NCI-H524 treated with DMSO at 0.1 percent for 48 hours (cell line): Measurements from ENCODE around the gene CWC27.
A peak's percentile ranks its signal among the peaks of the same experiment; 100 is the strongest.

Experiments
- DNase-seq: peaks from one replicate; lab custom pipeline; 2025; lab: John Stamatoyannopoulos, UW

Gene CWC27, protein sequence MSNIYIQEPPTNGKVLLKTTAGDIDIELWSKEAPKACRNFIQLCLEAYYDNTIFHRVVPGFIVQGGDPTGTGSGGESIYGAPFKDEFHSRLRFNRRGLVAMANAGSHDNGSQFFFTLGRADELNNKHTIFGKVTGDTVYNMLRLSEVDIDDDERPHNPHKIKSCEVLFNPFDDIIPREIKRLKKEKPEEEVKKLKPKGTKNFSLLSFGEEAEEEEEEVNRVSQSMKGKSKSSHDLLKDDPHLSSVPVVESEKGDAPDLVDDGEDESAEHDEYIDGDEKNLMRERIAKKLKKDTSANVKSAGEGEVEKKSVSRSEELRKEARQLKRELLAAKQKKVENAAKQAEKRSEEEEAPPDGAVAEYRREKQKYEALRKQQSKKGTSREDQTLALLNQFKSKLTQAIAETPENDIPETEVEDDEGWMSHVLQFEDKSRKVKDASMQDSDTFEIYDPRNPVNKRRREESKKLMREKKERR

DNA sequence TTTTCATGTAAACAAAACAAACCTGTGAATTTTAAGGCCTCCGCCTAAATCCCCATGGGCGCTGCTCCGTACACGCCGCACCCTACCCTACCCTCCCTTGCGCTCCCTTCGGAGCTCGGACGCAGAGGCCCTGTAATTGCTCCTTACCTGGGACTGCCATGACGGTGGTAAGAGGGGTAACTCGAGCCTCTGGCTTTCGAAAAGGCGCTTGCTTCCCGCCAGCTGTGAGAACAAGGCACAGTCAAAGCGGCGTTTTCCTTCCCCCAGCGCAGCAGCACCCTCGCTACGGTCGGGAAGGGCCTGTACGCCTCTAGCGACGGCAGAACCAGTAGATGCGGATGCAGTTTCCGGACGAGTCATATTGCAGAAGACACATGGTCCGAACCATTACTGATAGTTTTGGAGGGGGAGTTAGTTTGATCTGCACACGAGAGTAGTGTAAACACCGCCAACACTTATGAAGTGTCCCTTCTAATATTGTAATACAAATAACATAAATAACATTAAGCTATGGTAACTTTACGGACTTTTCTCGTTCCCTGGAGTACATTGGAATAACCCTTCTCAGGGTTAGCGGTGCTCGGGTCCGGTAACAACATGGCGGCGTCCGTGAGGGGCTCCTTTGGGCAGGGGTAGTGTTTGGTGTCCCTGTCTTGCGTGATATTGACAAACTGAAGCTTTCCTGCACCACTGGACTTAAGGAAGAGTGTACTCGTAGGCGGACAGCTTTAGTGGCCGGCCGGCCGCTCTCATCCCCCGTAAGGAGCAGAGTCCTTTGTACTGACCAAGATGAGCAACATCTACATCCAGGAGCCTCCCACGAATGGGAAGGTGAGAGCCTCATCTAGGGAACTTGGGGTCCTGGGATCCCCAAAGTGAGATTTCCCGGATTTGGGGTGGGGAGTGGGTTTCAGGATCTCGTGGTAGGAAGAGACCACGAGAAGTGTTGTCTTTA is at the start of gene CWC27, which contains the start of gene SREK1IP1:
Gene CWC27 (plus strand): TSS at position 573 of the 955 bp plus-strand sequence. CDS start 217 bp downstream, at position 790.
Gene SREK1IP1 (minus strand): TSS at position 334 of the 955 bp plus-strand sequence. CDS start 174 bp downstream, at position 160.
- DNase-seq = peak; percentile 80

DNA sequence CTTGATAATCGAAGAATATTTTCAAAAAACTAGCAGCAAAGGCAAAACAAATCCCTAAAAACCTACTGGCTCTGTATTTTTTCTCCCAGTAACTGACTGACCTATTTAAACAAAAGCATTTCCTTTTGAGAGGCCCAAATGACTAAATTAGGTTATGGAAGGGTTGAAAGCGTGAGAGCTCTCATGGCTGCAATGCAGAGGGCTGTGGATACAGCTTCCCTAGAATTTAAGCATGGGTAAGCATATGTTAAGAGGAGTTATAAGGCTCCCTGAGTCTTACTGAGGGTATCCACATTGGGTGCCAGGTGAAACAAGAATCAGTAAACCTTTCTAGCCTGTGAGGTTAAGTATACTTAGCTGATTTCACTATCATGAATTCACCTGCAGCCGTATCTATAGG is 46.1 kb upstream of the CWC27 start:
- DNase-seq = no peak

- DNase-seq = no peak
Observed at GRCh38 chr5:64727150-64727549, 41.6 kb upstream of the CWC27 start.

DNA sequence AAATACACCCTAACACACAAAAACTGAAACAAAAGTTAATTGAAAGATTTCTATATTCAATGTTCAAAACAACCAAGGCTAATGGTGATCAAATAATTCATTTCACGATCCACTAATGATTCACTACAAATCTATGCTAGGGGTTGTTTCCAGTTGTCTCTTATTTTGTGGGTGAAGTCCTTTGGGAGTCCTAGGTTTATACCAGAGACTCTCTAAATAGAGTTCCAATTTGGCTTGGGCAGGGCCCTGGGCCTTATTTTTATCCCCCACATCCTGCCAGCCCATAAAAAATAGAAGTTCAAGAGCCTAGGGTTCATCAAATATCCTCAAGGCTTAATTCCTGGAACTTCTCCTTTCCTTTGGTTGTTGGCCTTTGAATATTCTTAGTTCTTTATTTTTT is 26.3 kb upstream of the CWC27 start:
- DNase-seq = no peak

DNA sequence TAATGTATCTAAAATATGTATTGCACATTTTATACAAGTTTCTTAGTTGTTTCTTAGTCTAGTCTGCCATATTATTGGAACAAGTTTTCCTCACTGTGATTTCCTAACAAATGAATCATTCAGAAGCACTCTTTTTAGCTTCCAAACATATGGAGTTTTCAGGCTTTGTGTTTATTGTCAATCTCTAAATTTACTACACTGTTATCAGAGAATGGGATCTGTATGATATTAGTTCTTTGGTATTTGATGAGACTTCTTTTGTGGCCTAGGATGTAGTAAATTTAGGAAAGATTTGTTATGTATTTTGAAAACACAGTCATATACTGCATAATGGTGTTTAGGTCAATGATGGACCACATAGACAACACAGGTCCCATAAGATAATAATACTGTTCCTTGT is 25.9 kb upstream of the CWC27 start:
- no peak for DNase-seq

DNA sequence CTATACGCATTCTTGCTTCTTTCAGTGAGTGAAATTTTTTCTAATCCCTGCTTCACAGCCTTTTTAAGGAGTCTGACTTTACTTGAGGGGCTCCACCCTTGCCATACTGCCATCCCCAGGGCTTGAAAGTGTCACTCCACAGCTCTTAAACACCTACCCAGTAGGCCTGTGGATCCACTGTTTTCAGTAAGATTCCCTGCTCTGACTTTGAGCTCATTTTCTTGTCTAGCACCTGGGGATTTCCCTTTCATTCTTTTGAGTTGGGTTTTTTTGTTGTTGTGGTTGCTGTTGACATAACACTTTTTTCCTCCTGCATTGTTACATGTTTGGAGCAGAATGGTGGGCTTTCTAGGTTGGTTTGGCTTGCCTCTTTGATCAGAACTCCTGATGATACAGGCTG is 23.8 kb upstream of the CWC27 start:
- no peak for DNase-seq

DNA sequence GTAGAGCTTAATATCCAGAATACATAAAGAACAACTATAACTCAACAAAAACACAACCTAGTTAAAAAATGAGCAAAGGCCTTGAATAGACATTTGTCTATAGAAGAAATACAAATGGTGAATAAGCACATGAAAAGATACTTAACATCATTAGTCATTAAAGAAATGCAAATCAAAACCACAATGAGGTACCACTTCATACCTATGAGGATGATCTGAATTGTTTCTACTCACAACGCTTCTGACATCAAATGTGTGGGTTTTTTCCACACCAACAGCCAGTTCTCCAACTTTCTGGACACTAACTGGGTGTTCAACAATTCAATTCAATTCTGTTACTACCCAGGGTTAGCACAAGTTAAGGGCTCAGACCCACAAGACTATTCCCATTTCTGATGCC is 22.3 kb upstream of the CWC27 start:
- no peak for DNase-seq

DNA sequence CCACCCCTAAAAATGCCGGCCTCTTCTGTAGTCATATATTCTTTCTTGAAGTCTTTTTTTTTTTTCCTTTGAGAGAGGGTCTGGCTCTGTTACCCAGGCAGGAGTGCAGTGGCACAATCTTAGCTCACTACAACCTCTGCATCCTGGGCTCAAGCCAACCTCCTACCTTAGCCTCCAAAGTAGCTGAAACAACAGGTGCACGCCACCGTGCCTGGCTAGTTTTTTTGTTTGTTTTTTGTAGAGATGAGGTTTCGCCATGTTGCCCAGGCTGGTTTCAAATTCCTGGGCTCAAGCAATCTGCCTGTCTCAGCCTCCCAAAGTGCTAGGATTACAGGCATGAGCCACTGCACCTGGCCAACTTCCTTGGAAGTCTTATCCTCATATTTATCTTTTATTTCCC is 19.3 kb upstream of the CWC27 start:
- no peak for DNase-seq

- DNase-seq = no peak
Observed at GRCh38 chr5:64754066-64754465, 14.7 kb upstream of the CWC27 start.

- DNase-seq = no peak
Observed at GRCh38 chr5:64758901-64759300, 9.8 kb upstream of the CWC27 start.

DNA sequence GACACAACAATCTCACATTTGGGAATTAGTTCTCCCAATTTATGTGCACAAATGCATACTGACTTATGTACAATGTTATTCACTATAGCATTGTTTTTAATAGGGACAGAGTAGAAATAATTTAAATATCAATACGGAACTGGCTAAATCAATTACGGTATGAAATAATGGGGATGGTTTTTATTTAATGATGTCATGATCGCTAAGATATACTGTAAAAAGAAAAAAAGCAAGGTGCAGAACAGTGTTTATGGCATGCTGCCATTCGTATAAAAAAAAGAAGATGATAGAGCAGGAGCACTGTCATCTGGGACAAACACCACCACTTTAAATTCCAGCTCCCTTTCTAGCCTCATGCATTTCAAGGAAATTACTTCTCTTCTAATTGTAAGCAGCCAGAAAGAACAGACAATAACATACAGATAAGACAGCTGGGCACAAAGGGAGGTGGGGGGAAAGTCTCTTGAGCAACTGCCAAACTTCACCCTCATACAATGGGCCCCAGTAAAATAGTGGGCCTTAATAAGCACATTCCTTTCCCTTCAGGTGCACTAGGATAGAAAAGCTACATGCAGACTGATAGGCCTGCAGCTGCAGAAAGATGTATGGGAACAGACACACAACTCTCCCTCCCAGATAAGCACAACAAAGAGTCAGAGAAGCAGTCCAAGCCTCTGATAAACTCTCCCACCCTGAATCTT is 8.6 kb upstream of the CWC27 start:
- DNase-seq = no peak

GRCh38 chr5:64763948-64764503 is 4.7 kb upstream of the CWC27 start:
- no peak for DNase-seq

GRCh38 chr5:64765804-64766504 is 2.8 kb upstream of the CWC27 start:
- DNase-seq = no peak

DNA sequence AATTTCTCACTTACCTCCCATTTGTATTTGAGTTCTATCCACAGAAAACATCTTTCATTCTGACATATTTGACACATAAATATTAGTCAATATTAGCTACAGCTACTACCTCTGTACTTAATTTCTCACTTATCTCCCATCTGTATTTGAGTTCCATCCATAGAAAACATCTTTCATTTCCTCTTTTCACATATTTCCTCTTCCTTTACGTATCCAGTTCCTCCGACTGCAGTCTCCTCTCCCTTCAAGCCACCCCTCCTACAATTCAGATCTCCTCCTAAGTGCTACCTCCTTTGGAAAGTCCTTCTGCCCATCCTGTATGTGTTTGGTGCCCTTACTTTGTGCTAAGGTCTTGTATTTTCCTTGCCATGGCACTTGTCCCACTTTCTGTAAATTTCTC is 1.8 kb upstream of the CWC27 start:
- DNase-seq = no peak

GRCh38 chr5:64767959-64768357 is 772 bp upstream of the CWC27 start:
- peak; percentile 39 for DNase-seq

DNA sequence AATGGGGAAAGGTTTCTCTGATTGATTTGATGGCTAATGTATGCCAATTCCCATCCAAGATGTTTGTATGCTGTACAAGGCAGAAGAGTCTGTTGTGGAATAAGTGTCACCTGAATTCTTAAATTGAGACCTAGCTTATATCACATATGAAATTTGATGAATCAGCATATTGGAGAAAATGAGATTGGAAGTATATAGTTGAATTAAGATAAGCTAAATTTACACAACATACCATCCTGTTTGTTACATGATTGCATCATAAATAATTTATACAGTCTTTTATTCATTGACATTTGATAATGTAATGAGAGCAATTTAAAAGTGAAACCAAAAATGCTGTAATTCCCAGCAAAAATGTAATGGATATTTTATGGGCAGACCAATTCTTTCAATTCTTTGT is 1.1 kb downstream of the CWC27 start:
- DNase-seq = no peak

- DNase-seq = no peak
Observed at GRCh38 chr5:64771736-64772135, 3.0 kb downstream of the CWC27 start.

DNA sequence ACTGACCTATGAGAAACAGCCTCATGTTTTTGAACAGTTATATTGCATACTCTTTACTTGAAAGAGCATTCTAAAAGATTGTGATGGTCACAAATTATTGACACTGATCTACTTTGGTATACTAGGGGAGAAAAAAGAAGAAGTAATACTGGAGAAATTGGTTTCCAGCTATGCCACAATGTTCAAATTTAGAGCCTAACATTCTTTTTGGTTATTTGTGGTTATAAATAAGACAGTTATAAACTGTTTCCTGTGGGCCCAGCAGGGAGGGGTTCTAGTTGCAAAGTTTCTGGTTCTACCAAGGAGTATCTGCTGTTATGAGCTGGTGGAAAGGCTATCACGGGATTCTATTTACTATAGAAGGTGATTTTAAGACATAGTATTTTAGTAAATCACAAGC is 4.8 kb downstream of the CWC27 start:
- DNase-seq = no peak

- no peak for DNase-seq
Observed at GRCh38 chr5:64775291-64775690, 6.6 kb downstream of the CWC27 start.

GRCh38 chr5:64784451-64785025 is 15.8 kb downstream of the CWC27 start:
- DNase-seq = no peak

GRCh38 chr5:64786372-64786771 is 17.6 kb downstream of the CWC27 start:
- DNase-seq = no peak
